GM18858 (cell line): ENCODE measurements around the gene SLC28A3.

ENCODE experiments used
- ATAC-seq: cut with Tn5 transposase; IDR thresholded peaks from one replicate; pipeline ENCODE4 v1.9.1; 2021; ENCODE audit not compliant: unreplicated experiment

SLC28A3 gene

DNA sequence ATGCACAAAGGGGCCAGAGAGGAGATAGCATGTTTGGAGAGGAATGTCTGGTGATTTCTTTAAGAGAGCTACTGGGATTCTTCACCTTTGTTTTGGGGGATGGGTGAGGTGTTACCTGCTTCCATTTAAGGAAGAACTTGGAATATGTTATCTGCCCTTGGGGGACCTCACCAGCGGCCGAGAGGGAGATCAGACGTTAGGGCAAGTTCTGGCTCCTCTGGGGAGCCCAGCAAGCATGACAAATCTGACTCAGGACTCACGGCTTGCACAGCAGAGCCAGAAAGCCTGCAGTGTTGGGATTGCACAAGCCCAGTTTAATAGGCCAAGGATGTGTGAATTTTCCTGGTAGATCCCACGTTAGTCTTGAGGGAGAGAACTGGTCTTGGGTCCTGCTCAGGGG lies 40.3 kb downstream of the SLC28A3 start:
- ATAC-seq = no peak

DNA sequence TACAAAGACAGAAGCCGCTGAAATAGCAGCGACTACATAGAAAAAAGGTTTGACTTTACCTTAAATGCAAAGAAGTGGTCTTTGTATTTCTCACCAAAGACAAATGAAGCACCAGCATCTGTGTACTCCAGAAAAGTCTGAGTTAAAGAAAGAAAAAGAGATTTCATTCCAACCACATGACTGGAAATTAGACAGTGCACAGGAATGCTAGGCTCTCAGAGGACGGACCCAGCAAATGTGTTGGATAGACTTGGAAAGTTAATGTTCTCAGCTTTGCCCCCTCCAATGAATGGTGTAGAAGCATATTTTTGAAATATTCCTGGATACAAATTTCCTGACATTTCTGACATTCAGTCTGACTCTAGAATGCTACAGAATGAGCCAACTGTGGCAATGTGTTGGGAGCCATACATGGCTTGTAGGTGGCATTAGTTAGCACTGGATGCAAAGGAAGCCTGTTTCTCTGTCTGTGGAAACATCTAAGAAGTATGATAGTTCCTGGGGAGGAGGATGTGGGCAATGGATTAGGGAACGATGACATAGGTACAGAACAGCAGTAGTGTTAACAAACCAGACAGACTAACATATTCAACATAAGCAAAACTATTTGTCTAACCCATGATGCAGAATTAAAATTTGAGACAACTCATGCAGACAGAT lies 43.3 kb downstream of the SLC28A3 start:
- no peak for ATAC-seq

DNA sequence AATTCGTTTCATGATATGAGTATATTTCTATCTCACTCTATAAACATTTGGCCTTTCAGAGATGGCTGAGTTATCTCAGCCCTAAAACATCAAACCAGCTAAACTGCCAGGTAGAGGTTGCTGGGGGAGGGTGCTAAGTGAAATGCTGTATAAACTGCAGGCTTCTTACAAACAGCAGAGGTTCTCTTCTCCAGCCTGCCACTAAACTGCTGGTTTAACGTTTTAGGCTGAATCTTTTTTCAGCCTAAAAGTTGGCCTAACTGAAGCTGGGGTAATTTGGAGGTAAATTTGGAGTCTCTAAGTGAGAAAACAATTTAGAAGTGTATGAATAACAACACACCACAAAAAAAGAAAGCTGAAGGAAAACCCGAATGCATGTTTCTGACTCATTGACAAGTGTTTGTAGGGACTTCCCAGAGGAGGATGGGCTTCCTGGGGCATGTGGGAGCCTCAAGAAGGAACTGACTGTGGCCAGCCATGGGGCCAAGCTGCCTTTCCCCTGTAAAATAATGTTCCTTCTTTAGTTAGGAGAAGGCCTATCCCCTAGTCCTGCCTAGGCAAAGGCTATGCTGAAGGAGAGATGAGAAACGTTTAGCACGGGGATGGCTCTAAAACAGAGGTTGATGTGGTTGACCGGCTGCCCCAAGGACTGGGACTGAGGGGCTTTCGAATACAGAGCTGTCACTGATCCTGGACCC lies 44.3 kb downstream of the SLC28A3 start:
- peak; percentile 57 for ATAC-seq

DNA sequence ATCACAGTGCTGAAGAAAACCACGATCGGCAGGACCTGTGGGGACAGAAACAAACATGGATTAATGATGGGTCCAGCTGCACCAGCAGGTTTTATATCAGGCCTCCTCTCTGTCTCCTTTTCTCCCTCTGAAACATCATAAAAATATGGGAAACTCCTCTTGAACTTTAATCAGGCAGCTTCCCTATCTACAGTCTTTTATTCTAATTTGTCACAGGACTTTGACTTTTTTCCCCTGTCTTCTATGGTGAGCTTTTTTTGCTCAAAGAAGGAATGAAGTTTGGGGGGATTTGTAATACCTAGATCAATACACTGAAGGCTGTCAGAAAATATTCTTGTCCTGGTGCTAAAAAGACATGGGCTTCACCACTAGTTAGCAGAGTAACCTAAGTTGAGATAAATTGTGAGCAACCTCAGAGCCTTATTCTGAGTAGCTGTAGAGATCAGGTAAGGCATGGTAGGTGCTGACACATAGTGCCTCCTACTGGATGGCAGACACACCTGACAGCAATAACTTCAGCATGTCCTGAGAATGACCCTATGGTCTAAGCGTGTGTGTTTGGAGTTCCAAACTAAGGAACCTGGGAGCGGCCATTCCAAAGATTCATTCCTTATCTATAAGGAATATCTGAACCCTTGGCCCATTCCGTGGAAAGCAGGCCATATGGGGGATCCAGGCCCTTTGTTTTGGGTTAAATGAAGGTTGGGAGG lies 46.2 kb downstream of the SLC28A3 start:
- ATAC-seq = no peak

DNA sequence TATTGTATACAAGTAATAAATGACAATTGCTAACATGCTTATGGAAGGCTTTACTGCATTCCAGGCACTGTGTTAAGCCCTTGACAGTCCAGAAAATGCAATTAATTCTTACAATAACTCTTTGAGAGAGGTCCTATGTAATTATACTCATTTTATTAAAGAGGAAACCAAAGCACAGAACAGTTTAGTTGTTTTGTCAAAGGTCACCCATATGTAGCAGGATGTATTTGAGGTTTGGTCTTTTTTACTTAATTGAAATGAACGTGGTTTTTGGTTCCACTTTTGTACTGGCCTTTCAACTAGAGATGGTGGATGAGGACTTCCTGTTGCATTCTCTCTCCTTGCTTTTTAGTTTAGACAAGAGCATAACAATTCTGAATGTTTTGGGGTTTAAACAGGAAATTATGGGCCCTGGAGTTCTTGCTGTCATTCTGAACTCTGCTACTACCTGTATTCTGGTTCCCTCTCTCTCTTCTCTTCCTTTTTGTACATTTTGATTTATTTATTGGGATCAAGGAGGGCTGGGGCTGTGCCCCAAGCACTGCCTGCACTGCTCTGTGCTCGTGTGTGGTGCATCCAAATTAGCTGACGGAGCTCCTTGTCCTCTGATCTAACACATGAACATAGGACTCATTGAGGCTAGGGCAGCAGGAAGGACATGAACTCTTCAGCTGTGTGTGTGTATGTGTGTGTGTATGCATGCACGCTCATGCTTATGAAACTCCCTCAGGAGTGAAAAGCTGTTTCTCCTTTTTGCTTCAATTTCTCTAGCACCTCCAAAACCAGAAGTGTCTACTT lies 47.4 kb downstream of the SLC28A3 start:
- ATAC-seq = peak; percentile 43

DNA sequence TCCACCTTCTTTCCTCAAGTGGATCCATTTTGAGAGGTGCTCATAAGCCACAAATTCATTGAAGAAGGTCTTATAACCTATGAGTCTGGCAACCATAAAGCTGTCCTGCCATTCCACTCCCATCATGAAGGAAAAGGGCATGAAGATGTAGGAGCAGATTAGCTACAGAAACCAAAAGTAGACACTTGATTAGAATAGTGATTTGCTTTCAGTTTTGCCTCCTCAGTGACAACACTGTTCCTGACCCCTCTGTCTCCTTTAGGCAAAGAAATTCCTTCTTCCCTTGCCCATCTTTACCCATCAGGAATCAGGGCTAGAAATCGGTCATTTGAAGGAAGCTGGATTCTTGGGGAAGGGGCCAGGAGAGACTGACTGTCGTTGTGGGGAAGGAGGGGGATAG lies 55.2 kb downstream of the SLC28A3 start:
- no peak for ATAC-seq

DNA sequence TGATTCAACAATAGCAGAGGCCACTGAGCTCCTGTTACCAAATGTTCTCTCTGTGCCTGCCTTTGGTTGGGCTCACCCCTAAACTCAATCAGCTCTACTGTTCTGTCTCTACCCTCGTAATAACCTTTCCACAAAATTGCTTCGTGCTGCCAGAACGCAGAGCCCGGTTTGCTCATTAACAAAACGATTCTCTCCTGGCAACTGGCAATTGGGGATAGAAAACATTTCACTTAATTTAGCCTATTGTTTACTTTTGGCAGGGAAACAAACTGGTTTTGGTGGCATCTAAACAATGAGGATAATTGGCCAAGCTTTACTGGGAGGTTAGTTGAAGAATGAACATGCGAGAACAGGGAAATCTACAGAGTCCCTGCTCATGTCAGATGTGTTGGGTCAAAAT lies 56.6 kb downstream of the SLC28A3 start:
- no peak for ATAC-seq

DNA sequence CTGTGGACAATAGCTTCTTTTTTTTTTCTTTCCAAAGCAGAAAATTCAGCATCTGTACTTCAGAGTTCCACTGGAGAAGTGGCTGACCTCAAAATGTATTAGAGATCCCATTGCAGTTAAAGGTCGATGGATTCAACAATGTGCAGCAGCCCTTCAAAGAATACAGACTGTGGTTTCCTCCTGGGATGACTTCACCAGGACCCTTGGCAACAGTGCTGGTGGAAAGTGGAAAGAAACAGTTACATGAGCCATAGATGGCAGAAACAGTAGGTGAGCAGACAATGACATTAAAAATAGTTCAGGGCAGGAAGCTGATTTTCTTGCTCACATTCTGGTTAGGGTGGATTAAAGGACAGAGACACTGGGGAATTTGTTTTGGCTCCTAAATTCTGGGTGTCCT lies 62.4 kb downstream of the SLC28A3 start:
- no peak for ATAC-seq

DNA sequence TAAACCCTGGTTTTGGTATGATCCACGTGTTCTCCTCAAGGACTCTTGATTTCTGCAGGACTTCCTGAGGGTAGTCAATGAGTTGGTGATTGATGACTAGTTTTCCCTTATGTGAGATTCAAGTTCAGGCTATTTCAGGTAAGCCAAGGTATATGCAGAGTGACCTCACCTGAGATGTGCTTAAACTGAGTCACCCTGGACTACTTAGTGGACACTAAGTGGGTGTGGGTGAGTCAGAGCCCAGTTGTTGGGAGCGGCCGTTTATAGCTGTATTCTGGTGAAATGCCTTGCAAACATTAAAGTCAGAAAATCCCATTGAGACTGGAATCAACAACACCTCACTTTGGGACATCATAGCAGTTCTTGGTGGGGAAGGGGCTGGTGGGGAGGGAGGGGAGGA lies 62.9 kb downstream of the SLC28A3 start:
- no peak for ATAC-seq

DNA sequence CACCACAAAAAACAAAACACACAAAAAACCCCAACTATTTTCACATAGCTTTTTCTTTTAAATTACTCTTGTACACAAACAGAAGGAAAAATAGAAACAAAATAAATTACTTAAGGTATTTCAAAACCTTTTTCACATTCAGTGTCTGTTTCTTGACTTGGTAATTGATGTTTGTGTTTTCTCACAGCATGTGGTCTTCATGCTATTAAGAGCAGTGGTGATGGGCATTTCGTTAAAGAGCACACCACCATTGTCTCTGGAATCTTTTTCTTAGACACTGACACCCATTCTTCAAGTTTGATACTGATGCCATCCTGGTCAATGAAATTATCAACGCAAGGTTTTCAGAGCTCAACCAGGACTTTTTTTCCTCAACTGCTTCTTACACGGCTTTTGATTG lies 63.8 kb downstream of the SLC28A3 start:
- ATAC-seq = no peak

DNA sequence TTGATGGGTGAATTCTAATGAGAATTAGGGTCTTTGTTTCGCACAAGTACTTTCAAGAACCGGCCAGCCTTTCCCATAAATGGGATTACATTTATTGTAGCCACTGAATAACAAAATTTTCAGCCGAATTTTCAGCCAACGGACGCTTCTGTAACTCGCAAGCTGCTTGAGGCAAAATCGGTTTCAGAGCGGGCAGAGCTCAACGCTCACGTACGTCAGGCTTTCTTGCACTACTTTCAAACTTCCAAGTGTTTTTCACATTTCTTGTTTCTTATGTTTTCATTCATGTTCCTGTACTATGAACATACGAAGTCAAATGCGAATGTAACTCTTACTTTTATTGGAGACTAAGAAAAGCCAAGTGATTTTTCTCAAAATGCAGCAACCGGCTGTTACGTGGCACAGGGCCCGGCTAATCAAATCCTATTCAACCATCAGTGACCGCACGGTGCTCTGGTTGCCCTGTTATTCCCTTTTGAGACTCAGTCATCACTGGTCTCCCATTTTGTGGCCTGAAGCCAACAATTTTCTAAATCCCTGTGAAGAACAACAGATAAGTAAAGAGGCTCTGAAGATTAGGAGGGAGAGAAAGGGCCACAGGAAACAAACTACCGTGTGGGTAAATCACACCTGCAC lies 68.5 kb downstream of the SLC28A3 start:
- ATAC-seq = no peak

DNA sequence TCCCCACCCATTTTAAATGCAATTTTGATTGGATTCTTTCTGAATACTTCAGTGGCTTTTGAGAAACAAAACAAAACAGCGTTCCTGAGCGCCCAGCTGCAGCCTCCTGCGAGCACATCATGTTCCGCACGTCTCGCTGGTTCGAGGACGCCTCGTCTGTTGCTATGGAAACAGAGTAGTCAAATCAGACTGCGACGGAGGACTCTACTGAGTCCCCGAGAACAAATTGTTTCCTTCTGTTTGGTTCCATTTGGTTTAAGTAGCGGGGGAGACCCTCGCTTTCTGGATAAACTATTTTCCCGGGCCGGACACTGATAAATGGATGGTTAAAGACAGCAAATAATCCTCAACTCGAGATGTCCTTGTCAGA lies 69.0 kb downstream of the SLC28A3 start:
- peak; percentile 85 for ATAC-seq

DNA sequence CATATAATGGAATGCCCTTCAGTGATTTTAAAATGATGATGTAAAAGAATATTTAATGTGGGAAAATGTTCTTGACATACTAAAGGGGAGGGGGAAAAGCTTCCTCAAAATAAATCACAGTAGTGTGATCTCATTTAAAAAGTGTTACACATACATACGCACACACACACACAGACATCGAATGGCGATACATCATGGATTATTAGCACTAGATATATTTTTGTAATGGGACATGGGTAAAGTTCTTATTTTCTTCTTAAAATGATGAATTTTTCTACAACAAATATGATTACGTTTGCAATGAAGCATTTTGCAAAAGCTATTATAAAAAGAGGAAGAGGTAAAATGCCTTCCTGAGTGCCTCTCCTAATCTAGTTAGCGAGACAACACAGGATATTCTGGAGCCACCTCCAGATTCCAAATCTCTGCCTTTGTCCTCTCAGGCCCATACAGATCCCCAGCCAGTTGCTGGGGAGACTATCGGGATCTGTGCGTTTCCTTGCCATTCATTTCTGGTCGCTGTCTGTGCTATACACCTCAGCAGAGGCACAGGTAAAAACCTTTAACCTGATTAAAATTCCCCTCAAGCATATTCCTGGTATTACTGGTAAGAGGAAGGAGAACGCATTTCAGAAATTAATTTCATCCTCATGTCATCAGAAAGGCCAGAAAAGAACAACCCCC lies 69.6 kb downstream of the SLC28A3 start:
- no peak for ATAC-seq

DNA sequence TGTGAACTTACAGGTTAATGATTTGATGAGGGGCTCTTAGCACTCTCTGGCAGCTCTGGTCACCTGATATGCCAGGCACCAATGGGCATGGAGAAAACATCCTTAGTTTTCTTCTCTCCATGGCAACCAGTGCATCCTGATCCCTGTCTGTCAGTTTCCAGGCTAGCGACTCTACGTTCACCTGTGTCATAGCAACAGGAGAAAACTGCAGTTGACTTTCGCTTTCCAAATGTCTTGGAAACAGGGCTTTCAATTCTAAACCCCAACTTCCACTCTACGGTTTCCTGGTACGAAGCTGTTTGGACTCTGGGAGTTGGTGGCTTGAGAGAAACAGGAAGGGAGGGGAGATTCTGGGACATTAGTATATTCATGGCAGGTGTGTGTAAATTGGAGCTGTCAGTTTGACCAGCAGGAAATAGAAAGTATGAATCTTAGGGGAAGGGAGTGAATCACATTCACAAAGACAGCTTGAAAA lies 74.4 kb downstream of the SLC28A3 start:
- ATAC-seq = no peak

DNA sequence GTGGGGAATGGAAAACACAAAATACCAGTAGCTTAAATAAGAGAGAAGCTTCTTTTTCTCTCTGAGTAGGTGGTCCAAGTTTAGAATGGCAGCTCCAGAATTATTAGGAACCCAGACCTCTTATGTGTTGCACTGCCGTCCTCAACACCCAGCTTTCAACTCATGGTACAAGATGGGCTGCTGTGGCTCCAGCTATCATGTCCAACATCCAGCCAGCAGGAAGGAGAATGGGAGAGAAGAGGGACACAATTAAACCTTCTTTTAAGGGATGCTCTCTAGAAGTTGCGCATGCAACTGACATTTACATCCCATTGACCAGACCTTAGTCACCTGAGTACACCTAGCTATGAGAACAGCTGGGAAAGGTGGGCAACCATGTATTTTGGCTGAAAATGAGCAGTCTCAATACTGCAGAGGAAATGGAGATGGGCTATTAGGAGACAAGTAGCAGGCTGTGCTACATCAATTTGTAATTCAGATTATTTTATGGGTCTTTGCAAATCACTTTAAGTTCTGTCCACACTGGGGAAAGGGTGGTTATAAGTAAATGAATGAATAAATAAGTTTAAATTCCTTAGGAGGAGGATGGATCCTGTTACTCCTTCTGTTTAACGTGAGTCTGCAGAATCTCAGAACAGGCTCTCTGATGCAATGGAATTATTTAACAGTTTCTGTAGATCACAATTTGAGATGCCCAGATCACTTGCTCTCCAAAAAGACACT lies 76.1 kb downstream of the SLC28A3 start:
- ATAC-seq = no peak

DNA sequence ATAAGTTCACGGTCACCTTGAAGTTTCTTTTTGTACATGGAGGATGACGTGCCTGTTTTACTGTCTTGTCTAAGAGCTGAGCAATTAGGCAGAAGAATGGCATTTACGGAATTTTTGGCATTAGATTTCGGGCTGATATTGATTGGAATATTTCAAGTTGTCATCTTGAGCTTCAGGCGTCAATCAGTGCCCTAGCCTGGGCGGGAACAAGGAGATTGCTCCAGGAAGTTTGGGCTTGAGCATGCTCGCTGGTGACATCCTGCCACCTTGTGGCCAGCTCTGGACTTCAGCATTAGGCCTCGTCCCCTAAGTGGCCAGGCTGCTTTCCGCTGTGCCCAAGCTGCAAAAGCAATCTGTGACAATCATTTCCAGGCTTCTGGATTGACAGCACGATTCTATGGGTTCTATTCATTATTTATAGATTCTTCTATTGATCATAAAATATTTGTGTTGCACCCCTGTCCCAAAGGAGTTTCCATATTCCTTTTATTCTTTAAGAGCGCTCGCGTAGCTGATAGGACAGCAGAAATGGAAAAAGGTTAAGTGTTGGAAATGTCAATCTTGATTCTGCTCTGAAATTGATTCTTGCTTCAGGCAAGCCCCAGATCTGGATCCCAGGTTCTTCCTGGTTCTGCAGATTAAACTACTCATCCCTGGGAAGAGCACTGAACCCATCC lies 79.3 kb downstream of the SLC28A3 start:
- peak; percentile 85 for ATAC-seq

DNA sequence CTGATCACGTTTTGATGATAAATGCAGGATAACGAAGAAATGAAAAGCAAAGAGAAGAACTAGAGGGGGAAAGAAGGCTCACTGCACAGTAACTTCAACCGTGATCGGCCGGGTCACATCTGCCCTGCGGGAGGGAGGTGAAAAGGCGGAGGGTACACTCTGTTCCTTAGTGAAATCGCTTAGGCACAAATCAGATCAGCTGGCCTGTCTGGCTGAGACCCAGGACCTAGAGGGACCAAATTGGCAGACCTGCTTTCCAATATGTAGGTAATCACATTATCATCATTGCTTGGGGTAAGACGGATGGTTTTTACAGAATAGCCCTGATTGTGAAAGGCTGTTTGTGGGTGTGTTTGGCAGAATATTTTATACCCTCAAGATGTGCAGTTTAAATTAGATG lies 82.2 kb downstream of the SLC28A3 start:
- no peak for ATAC-seq

DNA sequence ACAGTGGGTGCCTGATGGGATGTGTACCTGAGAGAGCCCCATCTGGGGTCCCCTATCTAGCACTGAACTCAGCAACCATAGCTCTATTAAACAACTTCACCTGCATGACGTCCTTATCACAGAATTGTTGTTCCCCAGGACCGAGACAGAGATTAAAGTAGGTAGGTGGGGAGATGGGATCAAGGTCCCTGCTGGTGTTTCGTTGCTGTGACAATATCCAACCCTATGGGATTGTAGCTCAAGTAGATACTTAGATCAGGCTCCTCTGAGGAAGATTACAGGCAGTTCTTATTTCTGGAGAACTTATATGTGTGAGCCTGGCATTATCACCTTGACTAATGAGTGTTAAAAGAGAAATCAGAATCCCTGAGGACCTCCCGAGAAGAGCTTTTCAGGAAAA lies 84.9 kb downstream of the SLC28A3 start:
- no peak for ATAC-seq

DNA sequence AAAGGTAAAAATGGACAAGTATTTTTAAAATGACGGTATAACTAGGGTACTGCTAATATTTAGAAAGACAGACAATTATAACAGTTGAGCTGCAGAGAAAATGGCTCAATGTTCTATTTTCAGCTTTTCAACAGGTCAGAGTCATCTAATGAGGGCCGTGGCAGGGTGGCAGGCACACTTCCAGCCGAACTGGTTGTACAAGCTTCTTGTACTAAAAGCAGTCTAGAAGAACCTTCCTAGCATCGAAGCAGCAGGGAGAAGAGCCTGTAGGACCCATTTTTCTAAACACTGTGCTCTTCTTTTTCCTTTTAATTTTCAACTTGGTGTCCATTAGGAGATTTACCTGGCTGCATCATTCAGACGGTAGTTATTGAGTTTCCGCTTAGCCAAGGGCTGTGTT lies 85.6 kb downstream of the SLC28A3 start:
- ATAC-seq = no peak
